OCI-LY3 (cell line): ENCODE measurements around the gene DPYD.

Experiments
- EZH2phosphoT487 ChIP-seq: fragments of 200-600 bp; shearing (Covaris generic); IDR thresholded peaks from 2 replicates; pipeline ENCODE4 v1.6.1; 2018; ENCODE audit warnings: antibody characterized with exemption, mixed run types, low read depth
- TF ChIP-seq, protein P1 (sequence below): fragments of 200-600, 300-600 bp; sonication (generic); IDR thresholded peaks from 2 replicates; pipeline ENCODE4 v1.5.1; 2014; ENCODE audit warnings: antibody characterized with exemption, low read length, low read depth

DNA sequence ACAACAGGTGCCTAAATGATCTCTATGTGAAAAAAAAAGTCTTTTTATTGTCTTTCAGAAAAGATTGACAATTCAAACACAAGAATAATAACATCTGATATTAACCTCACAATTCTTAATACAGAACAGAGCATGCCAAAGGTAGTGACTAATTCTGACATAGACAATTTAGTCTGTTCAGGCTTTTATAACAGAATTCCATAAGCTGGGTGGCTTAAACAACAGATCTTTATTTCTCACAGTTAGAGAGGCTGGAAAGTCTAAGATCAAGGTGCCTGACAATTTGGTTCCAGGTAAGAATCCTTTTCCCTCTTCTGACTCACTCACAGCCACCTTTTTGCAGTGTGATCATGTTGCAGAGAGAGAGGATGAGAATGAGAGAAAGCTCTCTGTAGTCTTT, 27.0 kb downstream of the DPYD start:
- TF ChIP-seq, protein P1, sequence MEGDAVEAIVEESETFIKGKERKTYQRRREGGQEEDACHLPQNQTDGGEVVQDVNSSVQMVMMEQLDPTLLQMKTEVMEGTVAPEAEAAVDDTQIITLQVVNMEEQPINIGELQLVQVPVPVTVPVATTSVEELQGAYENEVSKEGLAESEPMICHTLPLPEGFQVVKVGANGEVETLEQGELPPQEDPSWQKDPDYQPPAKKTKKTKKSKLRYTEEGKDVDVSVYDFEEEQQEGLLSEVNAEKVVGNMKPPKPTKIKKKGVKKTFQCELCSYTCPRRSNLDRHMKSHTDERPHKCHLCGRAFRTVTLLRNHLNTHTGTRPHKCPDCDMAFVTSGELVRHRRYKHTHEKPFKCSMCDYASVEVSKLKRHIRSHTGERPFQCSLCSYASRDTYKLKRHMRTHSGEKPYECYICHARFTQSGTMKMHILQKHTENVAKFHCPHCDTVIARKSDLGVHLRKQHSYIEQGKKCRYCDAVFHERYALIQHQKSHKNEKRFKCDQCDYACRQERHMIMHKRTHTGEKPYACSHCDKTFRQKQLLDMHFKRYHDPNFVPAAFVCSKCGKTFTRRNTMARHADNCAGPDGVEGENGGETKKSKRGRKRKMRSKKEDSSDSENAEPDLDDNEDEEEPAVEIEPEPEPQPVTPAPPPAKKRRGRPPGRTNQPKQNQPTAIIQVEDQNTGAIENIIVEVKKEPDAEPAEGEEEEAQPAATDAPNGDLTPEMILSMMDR, result no peak
- no peak for TF ChIP-seq EZH2phosphoT487
